ENCODE measurements around the gene KIF6.

The KIF6 gene

GRCh38 chr6:39546731-39547130 is 178.5 kb downstream of the KIF6 start:
- CTCF ChIA-PET = no interaction called here

GRCh38 chr6:39543950-39544349 is 181.3 kb downstream of the KIF6 start:
- Mint-ChIP-seq H3K27ac (no peak overlapping the region), H3K9me3 (no peaks in the 10 kb centered on the region), H3K4me3 (no peak overlapping the region), H3K4me1 (no peaks in the 10 kb centered on the region), H3K27me3 (peaks cover 9% of the 10 kb centered on the region), H3K36me3 (no peaks in the 10 kb centered on the region)
- CTCF ChIA-PET = no interaction called here
- DNase-seq = no peak

More at GRCh38 chr6:39546731-39547130, 178.5 kb downstream of the KIF6 start:
- Mint-ChIP-seq H3K4me3 (no peak overlapping the region), H3K27ac (no peak overlapping the region), H3K9me3 (no peaks in the 10 kb centered on the region), H3K36me3 (no peaks in the 10 kb centered on the region), H3K4me1 (no peaks in the 10 kb centered on the region), H3K27me3 (peaks cover 9% of the 10 kb centered on the region)
- DNase-seq = no peak

GRCh38 chr6:39543095-39543494 is 182.1 kb downstream of the KIF6 start:
- DNase-seq = no peak
- H3K9me3 Mint-ChIP-seq = no peaks in the 10 kb centered on the region
- H3K27me3 Mint-ChIP-seq = peaks cover 9% of the 10 kb centered on the region
- H3K4me3 Mint-ChIP-seq = no peak overlapping the region
- no peak overlapping the region for H3K27ac Mint-ChIP-seq
- H3K4me1 Mint-ChIP-seq = no peaks in the 10 kb centered on the region
- CTCF ChIA-PET = no interaction called here
- no peaks in the 10 kb centered on the region for H3K36me3 Mint-ChIP-seq

GRCh38 chr6:39540454-39540853 is 184.8 kb downstream of the KIF6 start:
- CTCF ChIA-PET = no interaction called here
- Mint-ChIP-seq H3K27me3 (peaks cover 3% of the 10 kb centered on the region), H3K4me1 (no peaks in the 10 kb centered on the region), H3K9me3 (no peaks in the 10 kb centered on the region), H3K36me3 (no peaks in the 10 kb centered on the region), H3K27ac (no peak overlapping the region), H3K4me3 (no peak overlapping the region)
- no peak for DNase-seq

GRCh38 chr6:39530201-39530759 is 194.9 kb downstream of the KIF6 start:
- no peaks in the 10 kb centered on the region for H3K36me3 Mint-ChIP-seq
- DNase-seq = no peak
- H3K27me3 Mint-ChIP-seq = no peaks in the 10 kb centered on the region
- H3K9me3 Mint-ChIP-seq = peaks cover 5% of the 10 kb centered on the region
- CTCF ChIA-PET = no interaction called here
- no peak overlapping the region for H3K27ac Mint-ChIP-seq
- H3K4me3 Mint-ChIP-seq = no peak overlapping the region
- no peaks in the 10 kb centered on the region for H3K4me1 Mint-ChIP-seq

GRCh38 chr6:39527792-39528564 is 197.2 kb downstream of the KIF6 start:
- no peak for DNase-seq
- Mint-ChIP-seq H3K27me3 (no peaks in the 10 kb centered on the region), H3K36me3 (no peaks in the 10 kb centered on the region), H3K9me3 (peaks cover 5% of the 10 kb centered on the region), H3K4me1 (no peaks in the 10 kb centered on the region), H3K27ac (no peak overlapping the region), H3K4me3 (no peak overlapping the region)
- CTCF ChIA-PET = no interaction called here

- no peak for DNase-seq
- no peak overlapping the region for H3K4me3 Mint-ChIP-seq
- H3K36me3 Mint-ChIP-seq = no peaks in the 10 kb centered on the region
- CTCF ChIA-PET = no interaction called here
- no peaks in the 10 kb centered on the region for H3K9me3 Mint-ChIP-seq
- H3K27me3 Mint-ChIP-seq = no peaks in the 10 kb centered on the region
- no peak overlapping the region for H3K27ac Mint-ChIP-seq
- no peaks in the 10 kb centered on the region for H3K4me1 Mint-ChIP-seq
Observed at GRCh38 chr6:39524007-39524406, 201.2 kb downstream of the KIF6 start.

- Mint-ChIP-seq H3K27ac (no peak overlapping the region), H3K4me3 (no peak overlapping the region), H3K4me1 (no peaks in the 10 kb centered on the region), H3K9me3 (no peaks in the 10 kb centered on the region), H3K27me3 (no peaks in the 10 kb centered on the region), H3K36me3 (no peaks in the 10 kb centered on the region)
- DNase-seq = no peak
- CTCF ChIA-PET = no interaction called here
Observed at GRCh38 chr6:39521958-39522357, 203.2 kb downstream of the KIF6 start.

GRCh38 chr6:39520916-39521315 is 204.3 kb downstream of the KIF6 start:
- Mint-ChIP-seq H3K9me3 (no peaks in the 10 kb centered on the region), H3K27ac (no peak overlapping the region), H3K27me3 (no peaks in the 10 kb centered on the region), H3K36me3 (no peaks in the 10 kb centered on the region), H3K4me1 (no peaks in the 10 kb centered on the region), H3K4me3 (no peak overlapping the region)
- DNase-seq = no peak
- CTCF ChIA-PET = no interaction called here

GRCh38 chr6:39520411-39520810 is 204.8 kb downstream of the KIF6 start:
- H3K4me3 Mint-ChIP-seq = no peak overlapping the region
- H3K4me1 Mint-ChIP-seq = no peaks in the 10 kb centered on the region
- no peak overlapping the region for H3K27ac Mint-ChIP-seq
- CTCF ChIA-PET = no interaction called here
- H3K27me3 Mint-ChIP-seq = peaks cover 2% of the 10 kb centered on the region
- no peak for DNase-seq
- no peaks in the 10 kb centered on the region for H3K9me3 Mint-ChIP-seq
- H3K36me3 Mint-ChIP-seq = no peaks in the 10 kb centered on the region

GRCh38 chr6:39518221-39518620 is 207.0 kb downstream of the KIF6 start:
- CTCF ChIA-PET = no interaction called here
- Mint-ChIP-seq H3K4me1 (no peaks in the 10 kb centered on the region), H3K9me3 (no peaks in the 10 kb centered on the region), H3K4me3 (no peak overlapping the region), H3K36me3 (no peaks in the 10 kb centered on the region), H3K27ac (no peak overlapping the region), H3K27me3 (peaks cover 5% of the 10 kb centered on the region)
- DNase-seq = no peak

- no peaks in the 10 kb centered on the region for H3K9me3 Mint-ChIP-seq
- no peak overlapping the region for H3K27ac Mint-ChIP-seq
- no peak overlapping the region for H3K4me3 Mint-ChIP-seq
- peaks cover 5% of the 10 kb centered on the region for H3K27me3 Mint-ChIP-seq
- no peak for DNase-seq
- H3K36me3 Mint-ChIP-seq = no peaks in the 10 kb centered on the region
- no peaks in the 10 kb centered on the region for H3K4me1 Mint-ChIP-seq
- CTCF ChIA-PET = no interaction called here
Observed at GRCh38 chr6:39517756-39518155, 207.5 kb downstream of the KIF6 start.

GRCh38 chr6:39516471-39516870 is 208.7 kb downstream of the KIF6 start:
- no peak overlapping the region for H3K4me3 Mint-ChIP-seq
- no peak overlapping the region for H3K27ac Mint-ChIP-seq
- H3K9me3 Mint-ChIP-seq = no peaks in the 10 kb centered on the region
- CTCF ChIA-PET = no interaction called here
- peaks cover 5% of the 10 kb centered on the region for H3K27me3 Mint-ChIP-seq
- H3K4me1 Mint-ChIP-seq = no peaks in the 10 kb centered on the region
- no peak for DNase-seq
- H3K36me3 Mint-ChIP-seq = no peaks in the 10 kb centered on the region

- CTCF ChIA-PET = no interaction called here
- no peak overlapping the region for H3K4me3 Mint-ChIP-seq
Observed at GRCh38 chr6:39515471-39515870, 209.7 kb downstream of the KIF6 start.

GRCh38 chr6:39515006-39515405 is 210.2 kb downstream of the KIF6 start:
- no peaks in the 10 kb centered on the region for H3K4me1 Mint-ChIP-seq

More at GRCh38 chr6:39515471-39515870, 209.7 kb downstream of the KIF6 start:
- no peak overlapping the region for H3K27ac Mint-ChIP-seq
- no peak for DNase-seq
- H3K9me3 Mint-ChIP-seq = no peaks in the 10 kb centered on the region
- H3K36me3 Mint-ChIP-seq = no peaks in the 10 kb centered on the region
- H3K4me1 Mint-ChIP-seq = no peaks in the 10 kb centered on the region
- H3K27me3 Mint-ChIP-seq = peaks cover 5% of the 10 kb centered on the region

More at GRCh38 chr6:39515006-39515405, 210.2 kb downstream of the KIF6 start:
- Mint-ChIP-seq H3K27me3 (peaks cover 5% of the 10 kb centered on the region), H3K27ac (no peak overlapping the region), H3K4me3 (no peak overlapping the region), H3K36me3 (no peaks in the 10 kb centered on the region), H3K9me3 (no peaks in the 10 kb centered on the region)
- CTCF ChIA-PET = no interaction called here
- no peak for DNase-seq
